HEK293T (cell line): Measurements from ENCODE around the gene SMARCD1.

Experiments used
- FOXA1 ChIP-seq: fragments of 450-650 bp; IDR thresholded peaks from 2 replicates; pipeline ENCODE4 v1.6.1; 2016; ENCODE audit warnings: mild to moderate bottlenecking
- TF ChIP-seq, protein P1 (sequence below): fragments of 450-650 bp; IDR thresholded peaks from 2 replicates; pipeline ENCODE4 v1.6.1; 2016

DNA sequence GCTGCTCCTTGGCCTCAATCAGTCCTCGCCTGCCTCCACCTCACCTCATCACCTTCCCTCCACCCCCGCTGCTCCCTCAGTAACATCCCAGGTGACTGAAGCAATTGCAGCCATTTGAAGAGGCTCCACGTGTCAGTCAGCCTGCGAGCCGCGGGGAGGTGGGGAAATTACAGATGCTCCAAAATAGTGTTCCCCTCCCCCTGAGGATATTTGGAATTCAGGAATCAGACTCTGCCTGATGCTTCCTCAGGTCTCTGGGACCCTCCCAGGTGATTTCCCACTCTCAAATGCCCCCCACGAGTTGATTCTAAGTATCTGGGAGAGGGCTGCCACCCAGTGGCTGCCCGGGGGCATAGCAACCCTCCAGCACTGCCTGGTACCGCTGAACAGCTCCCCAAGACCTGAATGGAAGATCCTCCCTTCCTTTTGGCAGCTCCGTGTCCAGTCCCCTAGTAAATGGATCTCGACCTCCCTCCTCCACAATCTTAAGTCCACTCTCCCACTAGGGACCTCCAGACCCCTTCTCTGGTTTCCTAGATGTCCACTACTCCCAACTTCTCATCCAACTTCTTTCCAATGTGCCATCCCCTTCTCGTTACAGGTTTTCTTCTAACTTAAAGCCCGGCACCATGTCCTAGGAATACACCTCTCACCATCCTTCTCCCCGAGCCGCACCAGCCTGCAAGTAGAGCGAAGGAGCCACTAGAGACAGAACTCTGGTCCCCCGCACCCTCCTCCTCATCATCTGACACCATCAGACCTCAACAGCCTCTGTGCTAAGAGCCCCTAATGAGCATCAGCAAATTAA lies 29.1 kb upstream of the SMARCD1 start:
- TF ChIP-seq, protein P1, sequence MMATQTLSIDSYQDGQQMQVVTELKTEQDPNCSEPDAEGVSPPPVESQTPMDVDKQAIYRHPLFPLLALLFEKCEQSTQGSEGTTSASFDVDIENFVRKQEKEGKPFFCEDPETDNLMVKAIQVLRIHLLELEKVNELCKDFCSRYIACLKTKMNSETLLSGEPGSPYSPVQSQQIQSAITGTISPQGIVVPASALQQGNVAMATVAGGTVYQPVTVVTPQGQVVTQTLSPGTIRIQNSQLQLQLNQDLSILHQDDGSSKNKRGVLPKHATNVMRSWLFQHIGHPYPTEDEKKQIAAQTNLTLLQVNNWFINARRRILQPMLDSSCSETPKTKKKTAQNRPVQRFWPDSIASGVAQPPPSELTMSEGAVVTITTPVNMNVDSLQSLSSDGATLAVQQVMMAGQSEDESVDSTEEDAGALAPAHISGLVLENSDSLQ, result peak; percentile 66; the same call in 1 of the 2 replicates
- no peak for TF ChIP-seq FOXA1
